IMR-90 (cell line): ENCODE measurements around the gene PDGFD. TPM values are rescaled to one million over a fixed set of nuclear protein-coding genes. Genes with fewer than 3 reads are reported as not detected.

Experiments used
- ATAC-seq: fragments of 200-7000 bp; cut with Tn5 transposase; 2 replicates; pipeline ENCODE4 v1.9.1; 2020; ENCODE audit warnings: low read depth, mild to moderate bottlenecking, moderate library complexity
- BruUV-seq: library from RNA; stranded (reverse); fragments of 400-500 nt; replicated peaks from 2 replicates; lab custom pipeline; 2021; lab: Mats Ljungman, UMichigan
- CTCF ChIA-PET: fragments of 300-600 bp; formaldehyde crosslinking; extraction: SDS; loops from one replicate; lab custom pipeline; 2021; ENCODE audit warnings: antibody characterized with exemption; lab: Yijun Ruan, JAX
- POLR2A ChIA-PET: fragments of 300-600 bp; sonication (Branson Sonifier 250); formaldehyde crosslinking; loops from one replicate; lab custom pipeline; 2022; ENCODE audit warnings: antibody characterized with exemption; ENCODE audit not compliant: unreplicated experiment; lab: Charles Lee
- DNase-seq: peaks from one replicate; pipeline ENCODE4 v3.0.0; 2013
- H2AFZ ChIP-seq: replicated peaks from 2 replicates; pipeline ENCODE3; 2013; ENCODE audit warnings: low read length, mild to moderate bottlenecking; ENCODE audit not compliant: poor library complexity
- H2AK5ac ChIP-seq: 2 replicates; pipeline ENCODE4 v1.6.1; 2013; ENCODE audit warnings: low read depth, low read length, inconsistent platforms
- H2AK9ac ChIP-seq: replicated peaks from 2 replicates; pipeline ENCODE3; 2013; ENCODE audit warnings: mild to moderate bottlenecking, low read depth, low read length, moderate library complexity; ENCODE audit not compliant: poor library complexity
- H2BK120ac ChIP-seq: 2 replicates; pipeline ENCODE4 v1.6.1; 2013; ENCODE audit warnings: low read depth, low read length, inconsistent platforms
- H2BK15ac ChIP-seq: 3 replicates; pipeline ENCODE4 v1.6.1; 2013; ENCODE audit warnings: low read depth, low read length, inconsistent platforms
- H2BK20ac ChIP-seq: 2 replicates; pipeline ENCODE4 v1.6.1; 2013; ENCODE audit warnings: low read depth, mild to moderate bottlenecking, inconsistent platforms, low read length, moderate library complexity
- H2BK5ac ChIP-seq: 2 replicates; pipeline ENCODE4 v1.6.1; 2013; ENCODE audit warnings: mild to moderate bottlenecking, low read depth, low read length, inconsistent platforms; ENCODE audit not compliant: poor library complexity, severe bottlenecking
- H3K14ac ChIP-seq: replicated peaks from 2 replicates; pipeline ENCODE4 v1.6.1; 2013; ENCODE audit warnings: low read depth, low read length, inconsistent platforms
- H3K18ac ChIP-seq: 2 replicates; pipeline ENCODE4 v1.6.1; 2013; ENCODE audit warnings: low read depth, low read length, control low read depth
- H3K23ac ChIP-seq: 2 replicates; pipeline ENCODE4 v1.6.1; 2013; ENCODE audit warnings: low read depth, low read length, inconsistent platforms
- H3K27ac ChIP-seq: 2 replicates; pipeline ENCODE4 v1.5.1; 2013; ENCODE audit warnings: mild to moderate bottlenecking, control low read depth, low read length; ENCODE audit not compliant: insufficient read depth
- H3K27me3 ChIP-seq: 2 replicates; pipeline ENCODE4 v1.6.1; 2013; ENCODE audit warnings: low read length; ENCODE audit not compliant: control insufficient read depth, insufficient read depth
- H3K36me3 ChIP-seq: 2 replicates; pipeline ENCODE4 v1.6.1; 2013; ENCODE audit warnings: low read length, mixed read lengths; ENCODE audit not compliant: control insufficient read depth, insufficient read depth
- H3K4ac ChIP-seq: 2 replicates; pipeline ENCODE4 v1.6.1; 2013; ENCODE audit warnings: low read depth, low read length, inconsistent platforms
- H3K4me1 ChIP-seq: 2 replicates; pipeline ENCODE4 v1.6.1; 2013; ENCODE audit warnings: low read length, mixed read lengths; ENCODE audit not compliant: control insufficient read depth, insufficient read depth
- H3K4me2 ChIP-seq: 2 replicates; pipeline ENCODE4 v1.6.1; 2013; ENCODE audit warnings: low read depth, mild to moderate bottlenecking, control low read depth, low read length, moderate library complexity
- H3K4me3 ChIP-seq: 2 replicates; pipeline ENCODE4 v1.5.1; 2013; ENCODE audit warnings: low read depth, mild to moderate bottlenecking, control low read depth, low read length, moderate library complexity; ENCODE audit not compliant: insufficient read depth
- H3K56ac ChIP-seq: 2 replicates; pipeline ENCODE4 v1.6.1; 2013; ENCODE audit warnings: low read length, inconsistent platforms; ENCODE audit not compliant: insufficient read depth; ENCODE audit errors: extremely low read depth
- H3K79me1 ChIP-seq, 2 experiments: 2 replicates each; pipeline ENCODE4 v1.6.1; 2013; ENCODE audit warnings: low read length in 2 of 2, inconsistent platforms in 1 of 2, low read depth in 1 of 2
- H3K9ac ChIP-seq: 2 replicates; pipeline ENCODE4 v1.6.1; 2013; ENCODE audit warnings: low read depth, low read length, control low read depth
- H3K9me1 ChIP-seq: 2 replicates; pipeline ENCODE4 v1.6.1; 2013; ENCODE audit warnings: low read length, inconsistent platforms; ENCODE audit not compliant: insufficient read depth
- H3K9me3 ChIP-seq: 2 replicates; pipeline ENCODE4 v1.6.1; 2013; ENCODE audit warnings: low read length; ENCODE audit not compliant: control insufficient read depth, insufficient read depth
- H4K20me1 ChIP-seq: 2 replicates; pipeline ENCODE4 v1.6.1; 2013; ENCODE audit warnings: low read length, inconsistent platforms; ENCODE audit not compliant: insufficient read depth
- H4K5ac ChIP-seq: 2 replicates; pipeline ENCODE4 v1.6.1; 2013; ENCODE audit warnings: mild to moderate bottlenecking, low read depth, low read length, control low read depth
- H4K8ac ChIP-seq, 2 experiments: 2 replicates each; pipeline ENCODE4 v1.6.1; 2013; ENCODE audit warnings: low read depth in 2 of 2, low read length in 2 of 2, control low read depth in 1 of 2, inconsistent platforms in 1 of 2
- H4K91ac ChIP-seq: 2 replicates; pipeline ENCODE4 v1.6.1; 2013; ENCODE audit warnings: low read depth, low read length, inconsistent platforms; ENCODE audit not compliant: insufficient read depth
- MXI1 ChIP-seq: IDR thresholded peaks from 2 replicates; pipeline ENCODE4 v1.6.1; 2012; ENCODE audit warnings: low read depth, mild to moderate bottlenecking, low read length, moderate library complexity, borderline replicate concordance
- WGBS, 2 experiments: methylation state at CpG; one replicate each; pipeline versions ENCODE4 v1.1.5 to v1.1.7; 2013; ENCODE audit warnings: missing lambda C conversion rate in 2 of 2; ENCODE audit not compliant: insufficient read length in 1 of 2; ENCODE audit errors: extremely low coverage in 2 of 2; 5-methylcytosine and 5-hydroxymethylcytosine counted together
- dilution Hi-C: fragments of 300-500 bp; cut with HindIII; formaldehyde crosslinking; loops from one replicate; pipeline ENCODE4 v1.14.3; 2018; ENCODE audit warnings: low sequenced_read_pairs; ENCODE audit not compliant: unreplicated experiment
- in situ Hi-C: fragments of 300-500 bp; cut with MboI; formaldehyde crosslinking; loops from 3 replicates; pipeline ENCODE4 v1.14.3; 2019; ENCODE audit warnings: low sequenced_read_pairs, inconsistent platforms, mixed read lengths
- intact Hi-C: fragments of 100-400 bp; cut with micrococcal nuclease; formaldehyde crosslinking; loops from 2 replicates; pipeline ENCODE4 v1.10.0; 2022
- polyA plus RNA-seq, 3 experiments: library from polyadenylated mRNA; depleted of rRNA; stranded (reverse); fragments of >200 nt; gene quantifications; 2 replicates each; pipeline ENCODE4 v1.2.3, GENCODE V29; 2012; ENCODE audit warnings: low replicate concordance in 1 of 3
- total RNA-seq: library from RNA; depleted of rRNA; stranded (reverse); fragments of >200 nt; gene quantifications from 2 replicates; pipeline ENCODE4 v1.2.3, GENCODE V29; 2012

The PDGFD gene
- total and polyA plus RNA-seq, 2 of the 4 experiments (the other 2 are of a cell fraction): 2.1 to 3.0 TPM

GRCh38 chr11:103995896-103996295, 168.1 kb downstream of the PDGFD start:
- Histone ChIP-seq H3K4me1 (peaks cover 10% of the 10 kb centered on the region), H2BK120ac (no peak overlapping the region), H3K27ac (no peak overlapping the region), H3K4me2 (no peak overlapping the region), H3K4ac (no peak overlapping the region), H2BK20ac (no peak overlapping the region), H3K9me3 (no peaks in the 10 kb centered on the region; the same call in 1 of the 2 replicates), H2BK15ac (no peak overlapping the region), H3K36me3 (no peaks in the 10 kb centered on the region), H4K20me1 (no peaks in the 10 kb centered on the region), H3K9ac (no peak overlapping the region), H2AFZ (no peak overlapping the region), H4K8ac (no peak overlapping the region), H4K5ac (no peak overlapping the region), H3K79me1 (no peaks in the 10 kb centered on the region), H3K27me3 (no peaks in the 10 kb centered on the region), H4K91ac (no peak overlapping the region), H3K23ac (no peak overlapping the region), H2AK5ac (no peak overlapping the region), H3K14ac (no peak overlapping the region), H3K18ac (no peak overlapping the region), H2BK5ac (no peak overlapping the region), H3K56ac (no peak overlapping the region), H2AK9ac (no peak overlapping the region), H3K4me3 (no peak overlapping the region), H3K9me1 (peaks cover under 1% of the 10 kb centered on the region; the same call in 1 of the 2 replicates)
- intact Hi-C loops: no loop called here
- ATAC-seq: no peak
- no peak for TF ChIP-seq MXI1
- no TSS peak for BruUV-seq
- dilution Hi-C loops: no loop called here
- ChIA-PET POLR2A (no interaction called here), CTCF (no interaction called here)
- WGBS, 2 experiments: no CpG with 5 or more reads among the region's 4 CpGs
- no peak for DNase-seq
- in situ Hi-C loops: no loop called here
